Subcutaneous abdominal adipose tissue (tissue), 5 donors: ENCODE results near the gene OXNAD1.

ENCODE experiments used
- H3K27ac ChIP-seq: one replicate; pipeline ENCODE4 v1.7.0; 2013; ENCODE audit warnings: low read depth, mild to moderate bottlenecking, inconsistent platforms, low read length, moderate library complexity
- H3K27me3 ChIP-seq, 5 donors: one replicate each; pipeline ENCODE4 v1.7.0; 2013; ENCODE audit warnings: low read length in 5 of 5, inconsistent platforms in 1 of 5; ENCODE audit not compliant: control insufficient read depth in 5 of 5, insufficient read depth in 4 of 5
- H3K36me3 ChIP-seq, 5 donors: one replicate each; pipeline ENCODE4 v1.7.0; 2013; ENCODE audit warnings: low read length in 5 of 5; ENCODE audit not compliant: control insufficient read depth in 5 of 5, insufficient read depth in 5 of 5
- H3K4me1 ChIP-seq, 5 donors: one replicate each; pipeline ENCODE4 v1.7.0; 2013; ENCODE audit warnings: low read length in 5 of 5, mild to moderate bottlenecking in 3 of 5, moderate library complexity in 1 of 5; ENCODE audit not compliant: control insufficient read depth in 5 of 5, insufficient read depth in 5 of 5
- H3K4me3 ChIP-seq, 5 donors: one replicate each; pipeline ENCODE4 v1.7.0; 2013; ENCODE audit warnings: low read length in 5 of 5, low read depth in 1 of 5
- H3K9ac ChIP-seq, 5 donors: one replicate each; pipeline ENCODE4 v1.7.0; 2013; ENCODE audit warnings: low read length in 5 of 5, mild to moderate bottlenecking in 4 of 5, moderate library complexity in 3 of 5
- H3K9me3 ChIP-seq, 5 donors: one replicate each; pipeline ENCODE4 v1.7.0; 2013; ENCODE audit warnings: low read length in 5 of 5; ENCODE audit not compliant: control insufficient read depth in 5 of 5
- donor health status: healthy.
- donor health status: healthy.
- donor health status: healthy.
- donor health status: healthy.
- donor health status: healthy.

The OXNAD1 gene

GRCh38 chr3:16317561-16317945 is 52.5 kb downstream of the OXNAD1 start:
- H3K36me3 ChIP-seq = peaks cover 5 to 75% (median 64%) of the 10 kb centered on the region in 5 donors
- no peaks in the 10 kb centered on the region for H3K9me3 ChIP-seq
- no peak overlapping the region for H3K4me3 ChIP-seq
- no peaks in the 10 kb centered on the region for H3K27me3 ChIP-seq
- H3K27ac ChIP-seq = peak overlapping the region; percentile 80
- H3K9ac ChIP-seq = peak overlapping the region in 1 of 5 donors; percentile 4
- H3K4me1 ChIP-seq = peaks cover 10 to 43% (median 34%) of the 10 kb centered on the region in 5 donors

DNA sequence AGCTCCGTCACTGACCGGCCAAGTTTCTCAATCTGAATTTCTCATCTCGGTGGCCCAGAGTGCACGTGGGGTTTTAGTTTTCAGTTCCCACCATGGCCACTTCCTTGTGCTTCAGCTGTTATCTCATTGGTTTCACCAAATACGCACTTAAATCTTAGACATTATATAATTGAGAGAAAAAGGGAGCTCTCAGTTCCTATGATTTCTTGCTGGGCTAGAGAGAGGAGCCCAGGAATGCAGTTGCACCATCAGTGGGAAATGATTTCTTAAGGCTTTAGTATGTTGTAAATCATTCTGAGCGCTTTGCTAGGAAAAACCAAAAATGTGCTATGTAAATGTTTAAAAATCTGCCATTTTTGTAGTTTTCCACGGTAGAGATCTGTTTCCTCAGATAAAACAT is 53.2 kb downstream of the OXNAD1 start:
- Histone ChIP-seq H3K9me3 (no peaks in the 10 kb centered on the region), H3K27ac (peak overlapping the region; percentile 80), H3K36me3 (peaks cover 5 to 80% (median 70%) of the 10 kb centered on the region in 5 donors), H3K9ac (peak overlapping the region in 1 of 5 donors; percentile 13), H3K4me1 (peaks cover 6 to 42% (median 34%) of the 10 kb centered on the region in 5 donors), H3K27me3 (no peaks in the 10 kb centered on the region), H3K4me3 (no peak overlapping the region)

- Histone ChIP-seq H3K9ac (no peak overlapping the region), H3K9me3 (no peaks in the 10 kb centered on the region), H3K27me3 (no peaks in the 10 kb centered on the region), H3K4me1 (peaks cover 6 to 35% (median 30%) of the 10 kb centered on the region in 5 donors), H3K4me3 (no peak overlapping the region), H3K36me3 (peaks cover 5 to 81% (median 70%) of the 10 kb centered on the region in 5 donors), H3K27ac (peak overlapping the region; percentile 80)
Observed at GRCh38 chr3:16319307-16319706, 54.3 kb downstream of the OXNAD1 start.

DNA sequence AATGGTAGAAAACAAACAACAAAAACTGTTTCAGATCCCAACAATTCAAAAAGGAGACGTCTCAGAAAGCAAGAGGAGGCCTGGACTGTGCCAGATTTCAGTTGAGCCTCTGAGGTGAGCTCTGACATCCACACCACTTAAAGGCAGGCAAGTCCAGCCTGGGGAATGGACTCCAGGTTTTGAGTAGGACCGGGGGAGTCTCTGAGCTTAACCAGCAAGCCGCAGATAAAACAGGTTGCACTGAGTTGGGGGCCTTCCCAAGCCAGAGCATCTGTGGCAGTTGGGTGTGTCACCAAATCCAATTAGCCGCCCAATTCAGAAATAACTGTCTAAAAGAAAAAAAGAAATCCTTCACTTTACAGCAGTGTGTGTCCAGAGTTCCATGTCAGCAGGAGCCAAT is 54.7 kb downstream of the OXNAD1 start:
- peak overlapping the region; percentile 80 for H3K27ac ChIP-seq
- H3K36me3 ChIP-seq = peaks cover 7 to 77% (median 67%) of the 10 kb centered on the region in 5 donors
- H3K27me3 ChIP-seq = no peaks in the 10 kb centered on the region
- no peaks in the 10 kb centered on the region for H3K9me3 ChIP-seq
- no peak overlapping the region for H3K9ac ChIP-seq
- H3K4me3 ChIP-seq = no peak overlapping the region
- peaks cover 6 to 31% (median 27%) of the 10 kb centered on the region in 5 donors for H3K4me1 ChIP-seq

DNA sequence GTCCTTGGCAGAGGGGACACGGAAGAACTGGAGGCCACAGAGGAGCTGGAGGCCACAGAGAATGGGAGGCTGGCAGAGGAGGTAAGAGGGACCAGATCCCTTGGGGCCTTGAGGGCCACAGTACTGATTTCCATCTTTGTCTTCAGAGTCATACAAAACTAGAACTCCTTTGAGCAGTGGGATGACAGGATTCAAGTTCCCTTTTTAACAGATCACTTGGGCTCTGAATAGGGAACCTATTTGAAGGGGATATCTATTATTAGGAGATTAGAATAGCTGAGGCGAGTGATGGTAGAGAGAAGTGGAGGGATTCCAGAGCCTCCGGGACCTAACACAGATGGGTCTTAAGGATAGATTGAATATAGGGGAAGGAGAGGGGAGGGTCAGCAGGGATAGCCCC is 55.7 kb downstream of the OXNAD1 start:
- Histone ChIP-seq H3K9ac (no peak overlapping the region), H3K27ac (peak overlapping the region; percentile 20), H3K9me3 (no peaks in the 10 kb centered on the region), H3K27me3 (no peaks in the 10 kb centered on the region), H3K36me3 (peaks cover 8 to 80% (median 72%) of the 10 kb centered on the region in 5 donors), H3K4me3 (no peak overlapping the region), H3K4me1 (peaks cover 6 to 30% (median 27%) of the 10 kb centered on the region in 5 donors)

DNA sequence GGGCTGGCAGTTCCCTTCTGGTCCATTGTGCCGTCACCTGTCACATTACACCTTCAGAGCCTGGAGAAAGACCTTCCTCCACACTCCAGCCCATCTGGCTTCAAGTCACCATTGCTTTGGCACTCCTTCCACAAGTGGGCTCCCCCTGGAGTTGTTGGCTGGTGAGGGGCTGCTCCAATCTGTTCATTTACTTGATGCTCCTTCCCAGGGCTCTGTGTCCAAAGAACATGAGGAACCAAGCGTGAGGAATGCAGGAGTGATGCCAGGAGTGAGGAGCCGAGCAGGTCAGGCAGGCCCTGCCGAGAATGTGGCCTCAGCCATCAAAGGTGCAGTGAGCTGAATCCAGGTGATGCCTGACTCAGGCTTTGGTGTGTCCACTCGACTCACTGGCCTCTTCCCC is 57.2 kb downstream of the OXNAD1 start:
- peaks cover 5 to 32% (median 26%) of the 10 kb centered on the region in 5 donors for H3K4me1 ChIP-seq
- peaks cover 8 to 74% (median 69%) of the 10 kb centered on the region in 5 donors for H3K36me3 ChIP-seq
- no peak overlapping the region for H3K4me3 ChIP-seq
- H3K9ac ChIP-seq = no peak overlapping the region
- H3K27ac ChIP-seq = no peak overlapping the region
- H3K27me3 ChIP-seq = no peaks in the 10 kb centered on the region
- no peaks in the 10 kb centered on the region for H3K9me3 ChIP-seq

GRCh38 chr3:16323737-16324136 is 58.7 kb downstream of the OXNAD1 start:
- Histone ChIP-seq H3K9ac (no peak overlapping the region), H3K4me1 (peaks cover 0 to 18% (median 11%) of the 10 kb centered on the region in 5 donors), H3K9me3 (no peaks in the 10 kb centered on the region), H3K27me3 (no peaks in the 10 kb centered on the region), H3K36me3 (peaks cover 8 to 75% (median 63%) of the 10 kb centered on the region in 5 donors), H3K4me3 (no peak overlapping the region), H3K27ac (no peak overlapping the region)

GRCh38 chr3:16325850-16326249 is 60.8 kb downstream of the OXNAD1 start:
- Histone ChIP-seq H3K9me3 (peaks cover 0 to under 1% (median 0%) of the 10 kb centered on the region in 5 donors), H3K36me3 (peaks cover 8 to 68% (median 51%) of the 10 kb centered on the region in 5 donors), H3K4me1 (peaks cover 0 to 19% (median 9%) of the 10 kb centered on the region in 5 donors), H3K27ac (peak overlapping the region; percentile 65), H3K9ac (no peak overlapping the region), H3K4me3 (no peak overlapping the region), H3K27me3 (no peaks in the 10 kb centered on the region)

GRCh38 chr3:16326724-16327349 is 61.8 kb downstream of the OXNAD1 start:
- H3K27ac ChIP-seq = peak overlapping the region; percentile 65
- peaks cover 8 to 60% (median 41%) of the 10 kb centered on the region in 5 donors for H3K36me3 ChIP-seq
- no peak overlapping the region for H3K4me3 ChIP-seq
- no peak overlapping the region for H3K9ac ChIP-seq
- no peaks in the 10 kb centered on the region for H3K27me3 ChIP-seq
- H3K4me1 ChIP-seq = peaks cover 0 to 19% (median 9%) of the 10 kb centered on the region in 5 donors
- H3K9me3 ChIP-seq = peaks cover 0 to 7% (median 5%) of the 10 kb centered on the region in 5 donors

DNA sequence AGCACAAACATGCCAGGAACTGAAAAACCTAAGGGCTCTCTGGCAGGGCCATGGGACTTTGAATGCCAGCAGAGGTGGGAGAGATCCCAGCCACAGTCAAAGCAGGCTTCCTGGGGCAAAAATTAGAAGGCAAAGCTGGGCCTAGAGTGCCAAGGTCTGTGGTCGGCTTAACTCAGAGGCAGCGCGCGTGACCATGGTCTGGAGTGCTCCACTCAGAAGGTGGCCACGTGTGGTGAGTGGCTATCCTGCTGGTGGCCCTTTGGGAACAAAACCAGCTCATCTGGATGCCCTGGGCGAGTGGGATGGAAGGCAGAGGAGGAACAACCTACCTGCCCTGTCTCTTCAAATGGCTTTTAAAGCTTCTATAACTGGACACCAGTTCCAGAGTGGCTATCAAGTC is 63.1 kb downstream of the OXNAD1 start:
- peaks cover 8 to 47% (median 28%) of the 10 kb centered on the region in 5 donors for H3K36me3 ChIP-seq
- peaks cover 0 to 8% (median 5%) of the 10 kb centered on the region in 5 donors for H3K9me3 ChIP-seq
- H3K4me1 ChIP-seq = peaks cover 0 to 24% (median 14%) of the 10 kb centered on the region in 5 donors
- H3K27ac ChIP-seq = peak overlapping the region; percentile 65
- H3K4me3 ChIP-seq = no peak overlapping the region
- H3K9ac ChIP-seq = no peak overlapping the region
- H3K27me3 ChIP-seq = no peaks in the 10 kb centered on the region
